CD4-positive, alpha-beta T cell treated with Interleukin-15 for 1 hour (primary cell): ENCODE results near the gene SUGP2.
"Not testable (repeated sequence)": the region's sequence is repeated elsewhere in the genome, so short reads cannot be mapped to it uniquely, and the experiment has no call there.

Experiments
- DNase-seq: peaks from one replicate; pipeline ENCODE4 v3.0.0-alpha.2; 2020

Gene SUGP2

DNA sequence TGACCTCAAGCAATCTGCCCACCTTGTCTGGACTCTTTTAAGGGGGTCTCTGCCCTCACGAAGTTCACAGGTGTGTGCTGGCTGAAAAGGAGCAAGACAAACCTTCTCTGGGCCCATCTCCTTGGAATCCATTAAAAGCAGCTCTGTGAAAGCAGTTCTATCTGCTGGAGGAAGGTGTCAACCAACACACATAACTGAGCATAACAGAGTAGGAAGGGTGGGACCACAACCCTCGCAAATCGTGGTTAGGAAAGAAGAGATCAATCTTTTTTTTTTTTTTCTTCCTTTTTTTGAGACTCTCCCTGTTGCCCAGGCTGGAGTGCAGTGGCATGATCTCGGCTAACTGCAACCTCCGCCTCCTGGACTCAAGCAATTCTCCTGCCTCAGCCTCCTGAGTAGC lies 1.4 kb downstream of the SUGP2 start:
- DNase-seq = no peak

DNA sequence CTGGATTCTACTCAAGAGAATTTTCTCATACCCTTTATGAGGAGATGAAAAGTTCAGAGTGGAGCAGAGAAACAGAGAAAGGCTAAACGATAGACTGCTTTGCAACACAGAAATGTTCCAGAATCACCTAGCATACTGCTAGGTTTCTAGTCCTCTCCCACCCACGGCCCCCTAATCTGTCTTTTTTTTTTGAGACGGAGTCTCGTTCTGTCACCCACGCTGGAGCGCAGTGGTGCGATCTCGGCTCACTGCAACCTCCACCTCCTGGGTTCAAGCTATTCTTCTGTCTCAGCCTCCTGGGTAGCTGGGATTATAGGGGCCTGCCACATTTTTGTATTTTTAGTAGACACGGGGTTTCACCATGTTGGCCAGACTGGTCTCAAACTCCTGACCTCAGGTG lies 4.8 kb downstream of the SUGP2 start:
- no peak for DNase-seq

DNA sequence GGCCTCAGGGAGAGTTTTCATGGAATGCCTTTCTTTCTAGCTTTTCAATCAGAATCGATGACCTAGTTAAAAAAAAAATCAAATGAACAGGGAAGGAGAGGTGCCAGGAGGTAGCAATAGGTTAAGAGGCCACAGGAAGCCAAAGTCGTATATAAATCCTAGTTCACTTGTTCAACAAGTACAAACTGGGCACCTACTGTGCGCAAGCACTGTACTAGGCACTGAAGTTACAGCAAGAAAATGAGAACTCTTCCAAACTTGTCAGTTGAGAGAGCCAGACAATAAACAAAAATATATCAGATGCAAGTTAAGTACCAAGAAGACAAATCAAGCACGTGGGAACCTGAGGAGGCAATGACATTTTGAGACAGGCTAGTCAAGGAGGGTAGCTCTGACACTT lies 6.1 kb downstream of the SUGP2 start:
- no peak for DNase-seq

DNA sequence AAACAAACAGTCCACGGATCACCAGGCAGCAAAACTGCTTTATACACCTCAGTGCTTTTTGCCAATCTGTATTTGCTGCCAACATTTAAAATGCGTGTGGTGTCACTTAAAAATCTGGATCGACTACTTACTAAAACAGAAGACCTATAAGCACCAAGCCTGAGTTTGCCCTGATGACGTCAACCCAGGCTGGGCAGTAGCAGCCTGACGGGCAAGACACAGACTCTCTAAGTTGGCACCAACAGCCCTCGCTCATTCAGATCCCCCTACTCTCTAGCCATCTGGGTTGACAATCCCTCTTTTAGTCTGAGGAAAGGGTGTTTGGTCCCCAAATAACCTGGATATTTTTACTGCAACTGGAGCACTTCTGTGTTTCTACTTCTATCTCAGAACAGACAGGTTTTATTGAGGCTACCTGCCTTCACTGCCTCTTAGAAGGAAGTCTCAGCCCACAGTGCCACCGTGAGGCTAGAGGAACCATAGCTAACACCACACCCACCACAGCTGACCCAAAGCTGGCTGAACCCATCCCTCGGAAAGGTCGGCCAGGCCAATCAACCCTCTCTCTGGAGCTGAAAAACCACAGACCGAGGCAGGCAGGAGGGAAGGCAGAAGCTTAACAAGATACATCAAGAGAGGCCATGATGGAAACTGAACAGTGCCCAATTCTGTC lies 6.9 kb downstream of the SUGP2 start:
- no peak for DNase-seq

DNA sequence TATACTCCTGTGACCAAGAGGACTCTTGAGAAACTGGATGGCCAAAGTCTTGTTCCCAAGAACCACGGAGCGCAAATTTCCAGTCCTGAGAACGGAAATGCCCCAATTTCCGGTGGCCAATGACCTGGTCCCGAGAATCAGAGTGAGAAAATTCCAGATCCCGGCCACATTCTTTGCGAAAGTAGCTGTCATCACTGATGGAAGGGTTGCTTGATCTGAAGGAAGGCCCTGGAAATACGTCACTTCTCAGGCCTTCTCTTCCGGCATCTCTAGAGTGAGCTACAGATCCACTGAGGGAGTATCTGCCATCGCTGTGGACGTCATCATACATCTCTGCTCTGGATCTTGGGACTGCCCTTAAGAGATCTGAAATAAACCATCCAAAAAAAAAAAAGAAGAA lies 7.5 kb downstream of the SUGP2 start:
- DNase-seq = no peak

DNA sequence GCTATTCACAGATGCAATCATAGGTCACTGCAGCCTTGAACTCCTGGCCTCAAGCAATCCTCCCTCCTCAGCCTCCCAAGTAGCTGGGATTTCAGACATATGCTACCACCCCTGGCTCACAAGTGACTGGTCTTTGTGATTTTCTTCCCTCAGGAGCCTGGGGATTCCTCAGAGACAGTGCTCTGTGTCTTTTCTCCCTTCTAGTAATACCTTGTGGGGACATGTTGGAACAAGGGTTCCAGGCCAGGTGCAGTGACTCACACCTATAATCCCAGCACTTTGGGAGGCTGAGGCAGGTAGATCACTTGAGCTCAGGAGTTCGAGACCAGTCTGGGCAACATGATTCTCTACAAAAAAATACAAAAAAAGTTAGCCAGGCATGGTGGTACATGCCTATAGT lies 9.9 kb downstream of the SUGP2 start:
- not testable (repeated sequence) for DNase-seq

DNA sequence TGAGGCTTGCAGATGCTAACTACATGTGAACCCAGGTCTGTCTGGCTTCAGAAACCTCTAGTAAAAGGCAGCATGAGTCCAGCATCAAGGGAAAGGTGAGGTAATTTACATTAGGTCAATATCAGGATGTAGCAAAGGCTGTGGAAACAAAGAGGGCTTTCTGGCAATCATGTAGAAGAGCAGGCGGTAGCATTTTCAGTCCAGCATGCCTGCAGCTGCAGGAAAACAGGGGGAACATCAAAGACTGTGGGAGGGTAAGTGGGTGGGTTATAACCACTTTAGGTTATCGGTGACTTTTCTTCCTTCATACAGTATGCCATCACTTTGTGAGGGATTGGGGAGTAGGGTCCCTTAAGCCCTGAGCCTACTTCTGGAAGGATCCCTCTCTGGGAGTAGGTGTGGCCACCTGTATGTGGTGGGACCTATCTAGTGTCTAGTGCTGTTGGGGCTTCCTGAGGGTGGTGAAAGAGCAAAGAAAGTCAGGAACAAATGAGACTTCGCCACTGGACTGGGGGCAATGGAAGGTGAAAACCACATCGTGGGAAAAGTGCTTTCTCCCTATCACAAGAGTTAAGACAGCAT lies 10.8 kb downstream of the SUGP2 start:
- DNase-seq = no peak

DNA sequence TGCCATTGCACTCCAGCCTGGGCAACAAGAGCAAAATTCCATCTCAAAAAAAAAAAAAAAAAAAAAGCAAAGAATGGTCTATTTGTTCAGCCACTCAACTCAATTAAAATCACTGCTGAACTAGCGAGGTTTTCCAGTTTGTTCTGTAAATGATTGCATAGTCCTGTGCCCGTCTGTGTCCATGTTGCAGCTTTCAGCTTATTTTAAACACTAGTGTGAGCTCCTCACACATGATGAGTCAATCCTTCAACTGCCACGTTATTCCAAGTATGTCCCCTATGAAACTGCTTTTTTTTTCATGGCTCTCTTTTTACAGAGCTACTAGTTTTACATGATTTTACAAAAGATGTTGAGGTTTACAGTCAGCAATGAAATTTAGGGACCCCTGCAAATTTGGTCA lies 12.2 kb downstream of the SUGP2 start:
- no peak for DNase-seq

DNA sequence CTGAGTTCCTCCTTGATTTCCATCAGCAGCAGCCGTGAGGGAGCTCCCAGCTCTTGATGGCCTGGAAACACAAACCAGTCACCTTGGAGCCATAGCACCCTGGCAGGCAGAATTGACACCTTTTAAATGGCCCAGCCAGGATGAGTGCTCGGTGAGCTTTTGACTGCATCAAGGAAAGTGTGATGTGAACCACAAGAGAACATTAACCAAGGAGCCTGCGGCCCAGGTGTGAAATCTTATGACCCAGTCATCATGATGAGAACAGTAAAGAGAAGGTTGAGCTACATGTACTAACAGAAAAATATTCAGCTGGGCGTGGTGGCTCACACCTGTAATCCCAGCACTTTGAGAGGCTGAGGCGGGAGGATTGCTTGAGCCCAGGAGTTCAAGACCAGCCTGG lies 22.8 kb downstream of the SUGP2 start:
- no peak for DNase-seq

DNA sequence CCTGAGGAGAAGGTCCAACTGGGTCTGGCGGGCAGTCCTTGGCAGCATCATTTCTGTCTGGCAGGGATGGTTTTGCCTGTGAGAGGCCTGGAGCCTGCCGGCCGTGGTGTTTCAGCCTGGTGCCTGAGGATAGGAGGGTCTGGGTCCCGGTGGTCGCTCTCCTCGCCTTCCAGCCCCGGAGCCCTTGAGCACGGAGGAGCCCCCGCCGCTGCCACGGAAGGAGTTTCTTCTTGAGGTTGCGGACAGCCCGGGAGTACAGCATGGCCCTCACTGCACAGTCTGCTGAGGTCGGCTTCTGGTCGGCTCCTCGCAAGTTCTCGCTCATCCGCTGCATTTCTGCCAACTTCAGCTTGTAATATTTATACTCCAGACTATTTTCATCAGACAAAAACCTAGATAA lies 23.4 kb downstream of the SUGP2 start:
- no peak for DNase-seq

DNA sequence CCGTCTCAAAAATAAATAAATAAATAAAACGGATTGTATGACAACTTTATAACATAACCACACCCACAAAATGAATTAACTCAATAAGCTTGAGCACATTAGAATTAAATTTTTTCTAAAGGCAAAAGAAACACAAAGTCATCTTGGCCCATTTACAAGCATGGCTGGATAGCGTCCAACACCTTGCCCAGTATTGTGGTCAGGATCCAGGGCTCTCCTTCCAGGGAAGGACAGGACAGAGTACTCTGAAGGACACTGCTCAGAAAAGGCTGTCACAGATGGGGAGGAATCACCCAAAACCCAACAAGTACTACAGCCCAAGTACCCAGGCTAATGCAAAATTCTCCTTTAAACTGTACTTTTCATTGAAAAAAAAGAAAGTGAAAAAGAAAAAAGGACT lies 27.1 kb downstream of the SUGP2 start:
- no peak for DNase-seq

DNA sequence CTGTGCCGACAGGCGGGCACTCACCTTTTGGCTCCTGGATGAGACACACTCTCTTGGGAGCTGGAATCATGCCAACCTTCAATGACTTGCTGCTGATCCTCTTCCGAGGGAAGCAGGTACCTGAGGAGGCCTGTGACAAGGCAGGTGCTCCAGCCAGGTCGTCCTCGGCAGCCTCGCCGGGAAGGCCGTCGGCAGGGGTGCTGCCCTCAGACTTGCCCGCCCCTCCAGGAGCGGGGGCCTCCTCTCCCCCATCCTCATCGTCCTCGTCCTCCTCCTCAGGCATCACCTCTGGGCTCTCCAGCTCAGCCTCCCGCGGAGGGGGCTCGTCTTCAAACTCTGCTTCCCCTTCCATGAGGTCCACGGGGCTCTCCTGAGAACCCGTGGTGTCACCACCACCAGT lies 29.2 kb downstream of the SUGP2 start:
- DNase-seq = no peak

DNA sequence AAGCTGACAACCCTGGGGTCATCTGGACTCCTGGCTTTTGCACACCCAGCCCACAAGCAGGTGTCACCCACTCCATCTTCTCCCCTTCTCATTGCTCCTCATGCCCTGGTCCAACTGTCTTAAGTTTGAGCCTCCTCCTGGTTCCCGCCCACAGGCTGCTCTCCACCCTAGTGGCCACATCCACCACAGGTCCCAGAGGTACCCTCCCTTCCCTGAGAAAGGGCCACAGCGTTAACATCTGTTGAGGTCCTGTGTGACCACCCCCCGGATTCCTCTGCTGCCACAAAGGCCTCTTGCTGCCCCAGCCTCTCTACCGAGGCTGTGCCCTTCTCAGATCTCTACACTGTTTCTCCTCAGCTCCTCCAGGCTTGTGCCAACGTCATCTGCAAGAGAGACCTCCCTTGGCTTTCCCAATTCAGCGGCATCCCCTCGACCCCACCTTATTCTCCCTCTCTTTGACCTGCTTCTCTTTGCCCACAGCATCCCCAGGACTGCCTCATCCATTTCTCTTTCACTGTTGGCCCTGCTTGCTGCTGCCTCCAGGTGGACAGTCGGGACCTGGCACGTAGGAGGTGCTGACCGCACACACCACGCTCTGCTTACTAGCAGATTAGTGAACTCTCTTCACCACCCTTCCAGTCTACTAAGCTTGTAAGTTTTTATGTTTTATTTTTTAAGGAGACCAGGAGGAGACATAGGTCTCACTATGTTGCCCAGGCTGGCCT lies 33.3 kb downstream of the SUGP2 start:
- DNase-seq = no peak

DNA sequence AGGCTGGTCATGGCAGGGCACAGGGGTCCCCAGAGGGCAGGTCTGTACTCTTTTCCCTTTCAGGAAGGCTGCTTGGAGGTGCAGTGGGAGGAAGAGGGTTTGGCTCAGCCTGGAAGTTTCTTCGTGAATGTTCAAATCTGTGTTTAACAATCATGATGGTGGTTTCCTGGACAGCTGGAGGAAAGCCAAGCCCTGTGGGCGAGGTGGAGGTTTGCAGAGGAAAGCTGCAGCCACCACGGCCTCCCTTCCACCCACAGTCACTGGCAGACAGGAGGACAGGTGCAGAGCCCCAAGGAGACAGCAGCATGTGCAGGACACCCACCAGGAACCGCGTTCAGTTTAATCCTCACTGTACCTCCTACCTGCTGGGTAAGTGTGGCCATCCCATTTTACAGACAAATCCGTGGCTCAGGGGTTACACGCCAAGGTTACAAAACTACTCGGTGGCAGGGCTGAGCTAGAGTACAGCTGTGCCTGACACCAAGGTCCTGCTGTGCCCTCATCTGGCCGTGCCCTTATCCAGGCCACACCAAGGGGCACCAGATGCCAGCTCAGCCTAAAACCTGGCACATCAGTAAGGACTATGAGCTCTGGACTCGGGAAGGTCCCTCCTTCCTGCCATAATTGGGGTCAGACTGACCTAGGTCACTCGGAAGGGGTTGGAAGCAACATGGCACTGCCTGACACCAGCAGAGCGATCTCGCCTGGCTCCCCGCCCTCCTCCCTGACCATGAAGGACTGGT lies 34.1 kb downstream of the SUGP2 start:
- DNase-seq = no peak

DNA sequence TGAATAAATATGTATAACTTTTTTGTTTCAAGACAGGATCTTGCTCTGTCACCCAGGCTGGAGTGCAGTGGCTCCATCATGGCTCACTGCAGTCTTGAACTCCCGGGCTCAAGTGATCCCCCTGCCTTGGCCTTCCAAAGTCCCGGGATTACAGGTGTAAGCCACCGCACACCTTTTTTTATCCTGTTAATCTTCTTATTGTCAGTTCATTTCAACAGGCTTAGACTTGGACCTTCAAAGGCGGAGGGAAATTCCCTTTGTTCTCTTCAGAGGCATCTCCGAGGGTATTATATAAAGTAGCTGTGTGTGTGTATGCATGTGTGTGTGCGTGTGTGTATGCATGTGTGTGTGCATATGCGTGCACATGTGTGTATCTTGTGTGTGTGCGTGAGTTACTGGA lies 35.0 kb downstream of the SUGP2 start:
- DNase-seq = no peak

DNA sequence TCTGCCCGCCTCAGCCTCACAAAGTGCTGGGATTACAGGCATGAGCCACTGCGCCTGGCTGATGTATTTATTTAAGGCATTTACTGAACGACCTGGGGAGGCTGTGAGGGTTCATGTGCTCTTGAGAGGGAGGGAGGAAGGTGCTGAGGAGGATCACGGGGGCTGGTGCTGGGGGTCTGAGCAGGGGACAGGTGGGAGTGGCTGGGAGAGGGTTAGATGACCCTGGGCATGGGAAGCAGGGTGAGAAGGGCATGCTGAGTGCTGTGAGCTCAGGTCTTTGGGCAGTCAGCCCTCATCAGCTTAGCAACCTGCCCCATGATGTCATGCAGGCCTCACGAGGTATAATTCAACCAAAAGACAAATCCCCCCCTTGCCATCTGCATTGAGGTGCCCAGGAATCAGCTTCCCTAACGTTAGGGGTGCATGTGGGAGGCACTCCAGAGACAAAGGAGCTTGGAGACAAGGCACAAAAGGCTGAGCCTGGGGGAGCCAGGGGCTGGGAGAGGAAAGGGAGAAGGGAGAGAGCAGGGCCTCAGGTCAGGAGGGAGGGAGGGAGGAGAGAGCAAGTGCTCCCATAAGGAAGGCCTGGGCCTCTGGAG lies 36.4 kb downstream of the SUGP2 start:
- DNase-seq = no peak

DNA sequence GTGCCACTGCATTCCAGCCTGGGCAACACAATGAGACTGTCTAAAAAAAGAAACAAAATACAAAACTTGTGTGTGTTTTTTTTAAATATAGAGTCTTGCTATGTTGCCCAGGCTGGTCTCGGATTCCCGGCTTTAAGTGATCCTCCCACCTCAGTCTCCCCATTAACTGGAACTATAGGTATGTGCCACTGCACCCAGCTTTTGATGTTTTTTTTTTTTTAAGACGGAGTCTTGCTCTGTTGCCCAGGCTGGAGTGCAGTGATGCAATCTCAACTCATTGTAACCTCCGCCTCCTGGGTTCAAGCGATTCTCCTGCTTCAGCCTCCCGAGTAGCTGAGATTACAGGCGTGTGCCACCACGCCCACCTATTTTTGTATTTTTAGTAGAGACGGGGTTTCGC lies 37.0 kb downstream of the SUGP2 start:
- no peak for DNase-seq

DNA sequence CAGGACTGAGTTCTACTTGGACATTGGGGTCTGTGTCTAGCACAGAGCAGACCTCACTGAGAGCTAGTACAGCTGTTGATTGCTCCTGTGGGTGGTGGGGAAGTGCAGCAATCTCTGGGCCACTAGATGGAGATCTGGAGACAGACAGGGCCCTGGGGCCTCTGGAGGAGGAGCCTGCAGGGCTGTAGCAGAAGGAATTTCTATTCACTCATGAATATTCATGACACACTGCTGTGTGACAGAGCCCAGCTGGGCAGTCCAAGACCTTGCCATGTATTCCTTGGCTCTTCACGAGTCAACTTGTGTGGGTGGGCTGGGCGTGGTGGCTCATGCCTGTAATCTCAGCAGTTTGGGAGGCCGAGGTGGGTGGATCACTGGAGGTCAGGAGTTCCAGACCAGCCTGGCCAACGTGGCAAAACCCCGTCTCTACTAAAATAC lies 37.5 kb downstream of the SUGP2 start:
- peak; percentile 21 for DNase-seq

DNA sequence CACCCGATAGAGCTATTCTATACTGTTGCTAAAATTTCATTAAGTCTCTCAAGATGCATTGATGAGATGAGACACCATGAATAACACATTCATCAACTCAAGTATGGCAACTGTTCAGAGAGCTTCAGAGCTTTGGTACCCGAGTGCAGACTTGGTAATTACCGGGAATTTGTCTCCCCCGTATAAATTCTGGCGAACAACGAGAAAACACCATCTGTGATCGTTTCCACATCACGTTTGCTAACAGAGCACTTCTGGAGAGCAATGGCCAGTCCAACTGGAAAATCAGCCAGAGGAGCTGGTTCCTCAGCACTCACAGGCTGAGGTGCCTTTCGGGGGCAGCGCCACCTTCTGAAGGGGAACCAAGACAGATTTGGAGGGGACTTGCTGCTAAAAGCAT lies 40.2 kb downstream of the SUGP2 start:
- DNase-seq = no peak

DNA sequence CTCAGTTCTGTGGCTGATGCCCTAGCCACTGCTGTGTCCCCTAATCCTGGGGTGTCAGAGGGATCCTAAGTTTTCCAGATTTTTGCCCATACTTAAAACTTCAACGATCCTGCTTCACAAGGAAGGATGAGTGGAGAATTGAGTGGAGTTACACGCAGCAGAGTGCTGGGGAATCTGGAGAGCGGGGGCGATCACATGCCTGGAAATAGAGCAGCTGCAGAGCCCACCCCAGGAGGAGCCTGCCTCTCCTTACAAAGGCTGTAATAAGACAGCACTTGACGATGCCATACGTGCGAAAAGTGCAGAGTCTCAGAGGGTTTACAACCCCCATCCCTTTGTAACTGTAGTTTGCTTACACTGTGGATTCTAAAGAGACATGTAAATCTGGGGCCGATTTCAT lies 40.6 kb downstream of the SUGP2 start:
- no peak for DNase-seq

DNA sequence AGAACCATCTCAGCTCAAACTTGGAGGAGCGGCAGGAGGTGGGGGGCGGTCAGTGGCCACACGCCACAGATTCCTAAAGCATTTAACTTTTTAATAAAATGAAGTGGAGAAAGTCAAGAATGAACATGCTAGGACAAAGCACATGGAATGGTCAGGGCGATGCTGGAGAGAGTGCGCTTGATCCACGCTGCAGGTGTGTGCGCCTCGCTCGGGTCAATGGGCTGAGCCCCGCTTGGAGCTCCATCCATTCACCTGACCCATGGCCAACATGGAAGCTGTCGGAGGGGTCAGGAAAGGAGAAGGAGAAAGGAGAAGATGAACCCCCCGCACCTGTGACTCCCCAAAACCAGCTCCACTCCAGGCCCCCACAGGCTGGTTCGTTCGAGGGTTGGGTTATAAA lies 41.8 kb downstream of the SUGP2 start:
- no peak for DNase-seq

DNA sequence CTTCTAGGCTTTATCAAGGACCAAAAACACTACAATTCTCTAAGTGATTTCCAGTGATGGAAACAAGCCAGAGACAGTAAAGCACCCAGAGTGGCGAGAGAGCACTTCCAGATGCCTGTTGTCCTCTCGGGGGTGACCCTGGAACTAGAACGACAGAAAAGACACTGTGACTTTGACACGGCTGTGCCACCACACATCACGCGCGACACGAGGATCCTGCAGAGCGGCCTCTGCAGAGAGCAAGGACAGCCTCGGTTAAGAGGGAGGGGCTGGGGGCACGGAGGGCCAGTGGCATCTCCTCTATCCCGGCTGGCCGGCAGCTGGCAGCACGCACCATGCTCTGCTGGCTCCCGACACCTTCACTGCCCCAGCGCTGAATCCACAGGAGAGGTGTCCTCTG lies 42.3 kb downstream of the SUGP2 start:
- no peak for DNase-seq

DNA sequence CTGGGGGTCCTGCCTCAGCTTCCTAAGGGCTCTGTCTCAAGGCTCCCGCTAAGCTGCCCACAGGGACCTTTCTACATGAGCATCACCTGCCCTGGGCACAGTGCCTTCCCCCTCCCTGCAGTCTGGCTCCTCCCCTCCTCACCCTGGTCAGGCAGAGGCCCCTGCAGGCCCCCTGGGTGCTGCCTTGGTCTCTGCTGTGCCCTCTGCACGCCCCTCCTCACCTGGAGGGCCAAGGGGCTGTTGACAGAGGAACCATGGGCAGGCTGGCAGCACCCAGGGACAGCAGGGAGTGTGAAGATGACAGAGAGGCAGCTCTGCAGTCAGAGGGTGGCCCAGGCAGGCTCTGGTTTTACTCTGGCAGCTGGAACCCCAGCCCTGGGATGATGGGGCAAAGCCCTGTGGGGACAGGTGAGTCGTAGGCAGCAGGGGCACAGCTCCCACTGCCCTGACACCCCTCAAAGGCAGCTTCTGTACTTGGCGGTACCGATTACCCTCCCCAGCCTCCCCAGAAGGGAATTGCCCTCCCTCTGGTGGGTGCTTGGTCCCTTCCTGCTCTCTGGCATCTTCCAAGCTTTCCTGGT lies 43.1 kb downstream of the SUGP2 start:
- no peak for DNase-seq
